HG02623 (cell line): ENCODE measurements around the gene HEATR1.

ENCODE experiments used
- ATAC-seq: cut with Tn5 transposase; IDR thresholded peaks from one replicate; pipeline ENCODE4 v1.9.1; 2021; ENCODE audit warnings: moderate library complexity; ENCODE audit not compliant: unreplicated experiment

The HEATR1 gene

GRCh38 chr1:236541710-236542109, 62.6 kb downstream of the HEATR1 start:
- ATAC-seq = no peak

GRCh38 chr1:236540813-236541465, 63.4 kb downstream of the HEATR1 start:
- no peak for ATAC-seq

- ATAC-seq = no peak
Measured at GRCh38 chr1:236536540-236536939, 67.8 kb downstream of the HEATR1 start.

GRCh38 chr1:236535662-236536161, 68.6 kb downstream of the HEATR1 start:
- ATAC-seq = no peak

GRCh38 chr1:236535190-236535589, 69.1 kb downstream of the HEATR1 start:
- ATAC-seq = no peak

GRCh38 chr1:236534151-236534651, 70.1 kb downstream of the HEATR1 start:
- ATAC-seq = no peak

- no peak for ATAC-seq
Measured at GRCh38 chr1:236532850-236533249, 71.5 kb downstream of the HEATR1 start.

- no peak for ATAC-seq
Measured at GRCh38 chr1:236530959-236531358, 73.4 kb downstream of the HEATR1 start.

GRCh38 chr1:236530286-236530685, 74.0 kb downstream of the HEATR1 start:
- ATAC-seq = no peak

GRCh38 chr1:236526079-236526478, 78.2 kb downstream of the HEATR1 start:
- ATAC-seq = no peak

- ATAC-seq = no peak
Measured at GRCh38 chr1:236524895-236525184, 79.5 kb downstream of the HEATR1 start.

GRCh38 chr1:236524142-236524894, 80.0 kb downstream of the HEATR1 start:
- ATAC-seq = peak; percentile 86

- peak; percentile 49 for ATAC-seq
Measured at GRCh38 chr1:236523704-236524141, 80.6 kb downstream of the HEATR1 start, which contains the start of gene LGALS8. LGALS8 (plus strand) TSS chr1:236523982; CDS start chr1:236526071, 2,089 bp downstream.

- no peak for ATAC-seq
Measured at GRCh38 chr1:236522937-236523703, 81.2 kb downstream of the HEATR1 start.

GRCh38 chr1:236520445-236521005, 83.8 kb downstream of the HEATR1 start:
- no peak for ATAC-seq

GRCh38 chr1:236518322-236518721, 86.0 kb downstream of the HEATR1 start:
- ATAC-seq = no peak

GRCh38 chr1:236516929-236517704, 87.2 kb downstream of the HEATR1 start:
- no peak for ATAC-seq

- no peak for ATAC-seq
Measured at GRCh38 chr1:236515443-236515958, 88.8 kb downstream of the HEATR1 start.

GRCh38 chr1:236514703-236515442, 89.4 kb downstream of the HEATR1 start:
- no peak for ATAC-seq
